A549 (cell line): ENCODE results near the gene ARVCF. TPM values are rescaled to one million over a fixed set of nuclear protein-coding genes. Genes with fewer than 3 reads are reported as not detected.

Experiments
- ATAC-seq, 2 experiments: fragments of 200-7000 bp in 1 of 2; fragments of >200 bp in 1 of 2; cut with Nextera tagmentation in 1 of 2; cut with Tn5 transposase in 1 of 2; 3 replicates each; pipeline versions ENCODE4 v1.8.0 to v1.9.1; 2018 to 2020; ENCODE audit warnings: mild to moderate bottlenecking in 1 of 2, moderate library complexity in 1 of 2
- CTCF ChIA-PET: fragments of 300-600 bp; sonication (Branson Sonifier 250); formaldehyde crosslinking; extraction: SDS; loops from one replicate; lab custom pipeline; 2021; ENCODE audit warnings: antibody characterized with exemption, inconsistent platforms; lab: Yijun Ruan, JAX
- POLR2A ChIA-PET: fragments of 350-600 bp; formaldehyde crosslinking; extraction: SDS; loops from one replicate; lab custom pipeline; 2021; ENCODE audit warnings: antibody characterized with exemption, inconsistent platforms; lab: Yijun Ruan, JAX
- DNase-seq, 2 experiments: peaks; one replicate each; pipeline versions ENCODE4 v3.0.0 to v3.0.0-alpha.2; 2011 to 2016; ENCODE audit warnings: low read depth in 1 of 2, low spot score in 1 of 2
- FAIRE-seq: peaks from 2 replicates; lab custom pipeline; 2011; peaks lifted over from hg19 to GRCh38; lab: Jason Lieb, UNC
- H3K27ac ChIP-seq, 2 experiments: fragments of >200 bp; sonication (Bioruptor Twin); formaldehyde crosslinking; 3 replicates each; pipeline ENCODE4 v1.5.1; 2016 to 2017
- H3K4me1 ChIP-seq: fragments of >200 bp; sonication (Bioruptor Twin); formaldehyde crosslinking; 3 replicates; pipeline ENCODE4 v1.6.1; 2016
- H3K4me2 ChIP-seq: fragments of >200 bp; sonication (Bioruptor Twin); formaldehyde crosslinking; 3 replicates; pipeline ENCODE4 v1.6.1; 2016
- H3K4me3 ChIP-seq: fragments of >200 bp; sonication (Bioruptor Twin); formaldehyde crosslinking; 3 replicates; pipeline ENCODE4 v1.5.1; 2016
- H3K9me3 ChIP-seq: fragments of >200 bp; sonication (Bioruptor Twin); formaldehyde crosslinking; 3 replicates; pipeline ENCODE4 v1.6.1; 2016
- BCL3 ChIP-seq: fragments of >200 bp; sonication (Bioruptor Twin); formaldehyde crosslinking; IDR thresholded peaks from 3 replicates; pipeline ENCODE4 v1.6.1; 2016
- CBX8 ChIP-seq: fragments of 200-600 bp; sonication (generic); IDR thresholded peaks from 2 replicates; pipeline ENCODE4 v1.6.1; 2016
- CHD2 ChIP-seq: fragments of 150-350 bp; IDR thresholded peaks from 2 replicates; pipeline ENCODE4 v1.6.1; 2014; ENCODE audit warnings: low read length; ENCODE audit not compliant: partially characterized antibody
- E2F6 ChIP-seq: IDR thresholded peaks from 2 replicates; pipeline ENCODE4 v1.6.1; 2012; ENCODE audit warnings: low read depth, borderline replicate concordance
- EHF ChIP-seq: fragments of 250-450 bp; sonication (Bioruptor Pico); IDR thresholded peaks from 2 replicates; pipeline ENCODE4 v1.5.0; 2020; ENCODE audit warnings: mild to moderate bottlenecking
- EHMT2 ChIP-seq: fragments of 200-600 bp; sonication (generic); IDR thresholded peaks from 2 replicates; pipeline ENCODE4 v1.6.1; 2016; ENCODE audit warnings: antibody characterized with exemption, low read depth, mild to moderate bottlenecking, moderate library complexity
- EP300 ChIP-seq, 2 experiments: fragments of >200 bp; sonication (Bioruptor Twin); formaldehyde crosslinking; IDR thresholded peaks; 2 replicates in 1 of 2; 3 replicates in 1 of 2; pipeline ENCODE4 v1.6.1; 2016 to 2017
- ESRRA ChIP-seq: fragments of 150-350 bp; IDR thresholded peaks from 2 replicates; pipeline ENCODE4 v1.6.1; 2014; ENCODE audit warnings: mild to moderate bottlenecking, low read length, borderline replicate concordance
- FOXS1 ChIP-seq: fragments of 250-450 bp; sonication (Bioruptor Pico); IDR thresholded peaks from 2 replicates; pipeline ENCODE4 v1.5.0; 2020; ENCODE audit warnings: mild to moderate bottlenecking, moderate library complexity
- HEYL ChIP-seq: fragments of 250-450 bp; sonication (Bioruptor Pico); IDR thresholded peaks from 2 replicates; pipeline ENCODE4 v1.8.0; 2021; ENCODE audit warnings: mild to moderate bottlenecking, moderate library complexity
- HOXB13 ChIP-seq: fragments of 250-450 bp; sonication (Bioruptor Pico); IDR thresholded peaks from 2 replicates; pipeline ENCODE4 v1.5.0; 2020; ENCODE audit warnings: low read depth, mild to moderate bottlenecking, moderate library complexity
- JUN ChIP-seq, 2 experiments: fragments of >200 bp; sonication (Bioruptor Twin); formaldehyde crosslinking; IDR thresholded peaks; 2 replicates in 1 of 2; 3 replicates in 1 of 2; pipeline ENCODE4 v1.6.1; 2016 to 2017
- KDM1A ChIP-seq: fragments of 200-600 bp; sonication (generic); IDR thresholded peaks from 2 replicates; pipeline ENCODE4 v1.6.1; 2016; ENCODE audit warnings: low read depth, mild to moderate bottlenecking
- KDM5A ChIP-seq: fragments of 200-600 bp; sonication (generic); IDR thresholded peaks from 2 replicates; pipeline ENCODE4 v1.6.1; 2016; ENCODE audit warnings: antibody characterized with exemption, mild to moderate bottlenecking
- NFE2L2 ChIP-seq: fragments of 150-350 bp; conservative IDR thresholded peaks from 2 replicates; pipeline ENCODE4 v1.6.1; 2014; ENCODE audit warnings: low read length
- NPAS2 ChIP-seq: fragments of 250-450 bp; sonication (Bioruptor Pico); IDR thresholded peaks from 2 replicates; pipeline ENCODE4 v1.8.0; 2022; ENCODE audit warnings: mild to moderate bottlenecking, moderate library complexity, borderline replicate concordance
- PHF8 ChIP-seq: fragments of 200-600 bp; sonication (generic); IDR thresholded peaks from 2 replicates; pipeline ENCODE4 v1.6.1; 2016; ENCODE audit warnings: low read depth, mild to moderate bottlenecking, antibody characterized with exemption, moderate library complexity, borderline replicate concordance
- POLR2A ChIP-seq: IDR thresholded peaks from 2 replicates; pipeline ENCODE4 v1.6.1; 2012; ENCODE audit warnings: mild to moderate bottlenecking, low read length
- RARB ChIP-seq: fragments of 250-450 bp; sonication (Bioruptor Pico); IDR thresholded peaks from 2 replicates; pipeline ENCODE4 v1.8.0; 2021; ENCODE audit warnings: mild to moderate bottlenecking, moderate library complexity
- RCOR1 ChIP-seq: fragments of 150-350 bp; IDR thresholded peaks from 2 replicates; pipeline ENCODE4 v1.6.1; 2014; ENCODE audit warnings: antibody characterized with exemption, low read length, low read depth
- RFX5 ChIP-seq: fragments of 450-650 bp; IDR thresholded peaks from 2 replicates; pipeline ENCODE4 v1.7.1; 2014; ENCODE audit warnings: antibody characterized with exemption, mild to moderate bottlenecking, moderate library complexity
- SREBF2 ChIP-seq: fragments of 450-650 bp; IDR thresholded peaks from 2 replicates; pipeline ENCODE4 v1.6.1; 2014; ENCODE audit warnings: mild to moderate bottlenecking, moderate library complexity
- USF2 ChIP-seq: fragments of 450-650 bp; IDR thresholded peaks from 2 replicates; pipeline ENCODE4 v1.6.1; 2014; ENCODE audit warnings: antibody characterized with exemption
- ZFP36 ChIP-seq: fragments of 450-650 bp; IDR thresholded peaks from 2 replicates; pipeline ENCODE4 v1.6.1; 2014; ENCODE audit warnings: borderline replicate concordance; ENCODE audit not compliant: partially characterized antibody
- ZNF302 ChIP-seq: fragments of 250-450 bp; sonication (Bioruptor Pico); IDR thresholded peaks from 2 replicates; pipeline ENCODE4 v1.9.0; 2021; ENCODE audit warnings: inconsistent platforms, mild to moderate bottlenecking, moderate library complexity
- ZSCAN20 ChIP-seq: fragments of 250-450 bp; sonication (Bioruptor Pico); IDR thresholded peaks from 2 replicates; pipeline ENCODE4 v1.8.0; 2022; ENCODE audit warnings: mild to moderate bottlenecking, moderate library complexity
- WGBS: methylation state at CpG from one replicate; pipeline ENCODE4 v1.1.6; 2017; ENCODE audit errors: missing lambda C conversion rate; 5-methylcytosine and 5-hydroxymethylcytosine counted together
- polyA plus RNA-seq, 4 experiments: library from polyadenylated mRNA; depleted of rRNA in 3 of 4; stranded (reverse); fragments of >200 nt; fragmentation: RNase III in 1 of 4; extraction: RNeasy Plus Mini Kit Qiagen cat#74134 plus additional on column Dnase treatment in 1 of 4; gene quantifications; 2 replicates in 3 of 4; 3 replicates in 1 of 4; pipeline ENCODE4 v1.2.3, GENCODE V29; 2011 to 2017
- TF ChIP-seq, protein P1 (sequence below): fragments of 250-450 bp; sonication (Bioruptor Pico); IDR thresholded peaks from 2 replicates; pipeline ENCODE4 v1.5.0; 2021; ENCODE audit warnings: mild to moderate bottlenecking, moderate library complexity, borderline replicate concordance
- TF ChIP-seq, protein P2 (sequence below): fragments of >200 bp; sonication (Bioruptor Twin); formaldehyde crosslinking; IDR thresholded peaks from 3 replicates; pipeline ENCODE4 v1.5.1; 2016

ARVCF gene
- polyA plus RNA-seq, 2 of the 4 experiments (the other 2 are of a cell fraction), result 0.81 to 2.1 TPM

GRCh38 chr22:20033045-20033706 is 16.6 kb upstream of the ARVCF start:
- Histone ChIP-seq H3K27ac (no peak overlapping the region), H3K4me2 (no peak overlapping the region), H3K9me3 (no peaks in the 10 kb centered on the region), H3K4me1 (no peaks in the 10 kb centered on the region), H3K4me3 (no peak overlapping the region)
- DNase-seq, result no peak
- ChIA-PET POLR2A (no interaction called here), CTCF (interaction anchor here (1.3 to 1.5 kb wide), 2 partner anchors 63 to 303 kb away, joined by 3 read pairs; no protein-coding TSS in a partner anchor)
- 95% methylated on average over 4 of the region's 14 CpGs for WGBS
- no peak for FAIRE-seq
- ATAC-seq, result no peak
- TF ChIP-seq EP300 (IDR thresholded peaks at IDR 0.05) (no peak), HOXB13 (CRISPR knock-in tag) (no peak), ESRRA (no peak), SREBF2 (no peak), ZFP36 (no peak), CBX8 (no peak), KDM5A (no peak), CHD2 (no peak), RARB (no peak), NPAS2 (CRISPR knock-in tag) (no peak), PHF8 (no peak), POLR2A (no peak), USF2 (no peak), EHF (CRISPR knock-in tag) (no peak), RCOR1 (no peak), HEYL (CRISPR knock-in tag) (no peak)
- TF ChIP-seq, protein P1, sequence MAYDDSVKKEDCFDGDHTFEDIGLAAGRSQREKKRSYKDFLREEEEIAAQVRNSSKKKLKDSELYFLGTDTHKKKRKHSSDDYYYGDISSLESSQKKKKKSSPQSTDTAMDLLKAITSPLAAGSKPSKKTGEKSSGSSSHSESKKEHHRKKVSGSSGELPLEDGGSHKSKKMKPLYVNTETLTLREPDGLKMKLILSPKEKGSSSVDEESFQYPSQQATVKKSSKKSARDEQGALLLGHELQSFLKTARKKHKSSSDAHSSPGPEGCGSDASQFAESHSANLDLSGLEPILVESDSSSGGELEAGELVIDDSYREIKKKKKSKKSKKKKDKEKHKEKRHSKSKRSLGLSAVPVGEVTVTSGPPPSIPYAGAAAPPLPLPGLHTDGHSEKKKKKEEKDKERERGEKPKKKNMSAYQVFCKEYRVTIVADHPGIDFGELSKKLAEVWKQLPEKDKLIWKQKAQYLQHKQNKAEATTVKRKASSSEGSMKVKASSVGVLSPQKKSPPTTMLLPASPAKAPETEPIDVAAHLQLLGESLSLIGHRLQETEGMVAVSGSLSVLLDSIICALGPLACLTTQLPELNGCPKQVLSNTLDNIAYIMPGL, result no peak
- TF ChIP-seq, protein P2, sequence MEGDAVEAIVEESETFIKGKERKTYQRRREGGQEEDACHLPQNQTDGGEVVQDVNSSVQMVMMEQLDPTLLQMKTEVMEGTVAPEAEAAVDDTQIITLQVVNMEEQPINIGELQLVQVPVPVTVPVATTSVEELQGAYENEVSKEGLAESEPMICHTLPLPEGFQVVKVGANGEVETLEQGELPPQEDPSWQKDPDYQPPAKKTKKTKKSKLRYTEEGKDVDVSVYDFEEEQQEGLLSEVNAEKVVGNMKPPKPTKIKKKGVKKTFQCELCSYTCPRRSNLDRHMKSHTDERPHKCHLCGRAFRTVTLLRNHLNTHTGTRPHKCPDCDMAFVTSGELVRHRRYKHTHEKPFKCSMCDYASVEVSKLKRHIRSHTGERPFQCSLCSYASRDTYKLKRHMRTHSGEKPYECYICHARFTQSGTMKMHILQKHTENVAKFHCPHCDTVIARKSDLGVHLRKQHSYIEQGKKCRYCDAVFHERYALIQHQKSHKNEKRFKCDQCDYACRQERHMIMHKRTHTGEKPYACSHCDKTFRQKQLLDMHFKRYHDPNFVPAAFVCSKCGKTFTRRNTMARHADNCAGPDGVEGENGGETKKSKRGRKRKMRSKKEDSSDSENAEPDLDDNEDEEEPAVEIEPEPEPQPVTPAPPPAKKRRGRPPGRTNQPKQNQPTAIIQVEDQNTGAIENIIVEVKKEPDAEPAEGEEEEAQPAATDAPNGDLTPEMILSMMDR, result no peak

- TF ChIP-seq ZNF302 (CRISPR knock-in tag) (no peak), NFE2L2 (no peak), SREBF2 (no peak), JUN (IDR thresholded peaks at IDR 0.05) (no peak), KDM1A (no peak), E2F6 (no peak), RFX5 (no peak), ZSCAN20 (CRISPR knock-in tag) (no peak), NPAS2 (CRISPR knock-in tag) (no peak), BCL3 (no peak), PHF8 (no peak), EHMT2 (no peak), FOXS1 (no peak), RARB (no peak), CBX8 (no peak)
- TF ChIP-seq, protein P2, result no peak
- FAIRE-seq, result no peak
- ChIA-PET CTCF (interaction anchor here (0.6 to 1.4 kb wide), 2 partner anchors 9 to 61 kb away, joined by 3 to 6 read pairs; no protein-coding TSS in a partner anchor), POLR2A (no interaction called here)
- ATAC-seq, result no peak
- Histone ChIP-seq H3K4me3 (no peak overlapping the region), H3K27ac (no peak overlapping the region), H3K4me1 (no peaks in the 10 kb centered on the region), H3K4me2 (no peak overlapping the region), H3K9me3 (no peaks in the 10 kb centered on the region)
- no peak for DNase-seq
- 83% methylated on average over 3 of the region's 7 CpGs for WGBS
These were observed 15.9 kb upstream of the ARVCF start for GRCh38 chr22:20032407-20032991.
